ENCODE data around the gene TMPRSS11E.

GRCh38 chr4:68494688-68495087 is 47.4 kb downstream of the TMPRSS11E start:
- TF ChIP-seq CTCF (IDR thresholded peaks at IDR 0.05) (no peak), ZFX (IDR thresholded peaks at IDR 0.05; ENCODE audit: borderline replicate concordance) (no peak)
